GM10266 (cell line): ENCODE measurements around the gene MFGE8.

Source experiments
- DNase-seq: peaks from one replicate; pipeline ENCODE4 v3.0.0; 2012; ENCODE audit errors: extremely low spot score
- CTCF ChIP-seq: IDR thresholded peaks from 2 replicates; pipeline ENCODE4 v1.5.1; 2012; ENCODE audit warnings: mild to moderate bottlenecking, low read depth; ENCODE audit not compliant: control insufficient read depth, insufficient read depth; ENCODE audit errors: missing control alignments

MFGE8 gene

GRCh38 chr15:88887068-88887580 lies 26.1 kb downstream of the MFGE8 start:
- TF ChIP-seq CTCF, result no peak

GRCh38 chr15:88882785-88883184 lies 30.4 kb downstream of the MFGE8 start:
- no peak for DNase-seq
- no peak for TF ChIP-seq CTCF

More at GRCh38 chr15:88887068-88887580, 26.1 kb downstream of the MFGE8 start:
- DNase-seq, result no peak

DNA sequence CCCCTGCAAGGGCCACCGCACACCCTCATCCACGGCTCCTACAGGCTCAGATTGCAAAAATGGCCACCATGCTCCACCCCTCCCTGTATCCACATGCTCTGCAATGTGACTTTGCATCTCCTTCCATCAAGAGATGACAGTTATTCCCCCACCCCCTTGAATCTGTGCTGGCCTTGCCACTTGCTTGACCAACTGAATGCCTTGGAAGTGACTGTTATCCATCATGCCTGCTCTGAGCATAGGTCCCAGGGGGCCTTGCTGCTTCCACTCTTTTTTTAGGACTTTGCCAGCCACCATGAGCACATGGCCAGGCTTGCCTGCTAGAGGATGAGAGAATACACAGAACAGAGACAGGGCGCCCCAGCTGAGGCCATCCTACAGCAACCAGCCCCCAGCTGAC lies 31.4 kb downstream of the MFGE8 start:
- TF ChIP-seq CTCF, result no peak

DNA sequence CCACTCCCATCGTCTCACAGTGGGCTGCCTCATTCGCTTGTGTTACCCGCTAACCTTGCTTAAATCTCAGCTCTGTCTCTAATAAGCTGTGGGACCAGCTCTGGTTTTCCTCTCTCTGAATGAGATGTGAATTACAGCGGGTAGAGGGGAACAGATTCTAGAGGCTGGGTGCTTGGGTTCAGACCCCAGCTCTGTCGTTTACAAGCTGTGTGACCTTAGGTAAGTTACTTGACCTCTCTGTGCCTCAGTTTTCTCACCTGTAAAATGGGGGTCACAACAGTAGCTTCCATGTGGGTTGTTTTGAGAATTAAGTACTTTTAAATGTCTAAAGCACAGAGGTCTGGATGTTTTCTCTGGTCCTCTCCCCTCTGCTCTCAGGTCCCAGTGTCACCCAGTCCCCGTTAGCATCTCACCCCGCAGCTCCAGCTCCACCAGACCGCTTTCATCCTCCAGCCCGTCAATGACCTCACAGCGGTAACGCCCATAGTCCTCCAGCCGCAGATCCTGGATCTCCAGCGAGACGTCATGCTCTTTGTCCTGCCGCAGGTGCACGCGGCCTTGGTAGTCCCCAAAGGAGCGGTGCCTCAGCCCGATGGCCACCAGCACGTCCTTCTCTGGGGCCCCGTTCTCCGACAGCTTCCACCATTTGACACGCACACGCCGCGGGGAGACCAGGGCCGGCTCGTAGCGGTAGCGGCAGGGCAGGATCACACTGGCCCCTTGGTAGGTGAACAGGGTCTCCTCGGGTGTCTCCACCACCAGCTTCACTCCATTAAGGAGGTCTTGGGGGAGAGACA lies 32.0 kb downstream of the MFGE8 start:
- no peak for DNase-seq
- TF ChIP-seq CTCF, result no peak

More for the DNA sequence above, 31.4 kb downstream of the MFGE8 start:
- DNase-seq, result no peak

- DNase-seq, result peak; percentile 73
- TF ChIP-seq CTCF, result peak; percentile 66
Measured at GRCh38 chr15:88878720-88879184, 34.4 kb downstream of the MFGE8 start.

- no peak for TF ChIP-seq CTCF
- DNase-seq, result no peak
Measured at GRCh38 chr15:88877906-88878305, 35.3 kb downstream of the MFGE8 start.

GRCh38 chr15:88877415-88877814 lies 35.8 kb downstream of the MFGE8 start:
- TF ChIP-seq CTCF, result no peak
- no peak for DNase-seq
